Smooth muscle cell of the coronary artery (primary cell): ENCODE data around the gene LGALS3BP. TPM values are rescaled to one million over a fixed set of nuclear protein-coding genes. Genes with fewer than 3 reads are reported as not detected.

Experiments
- total RNA-seq: library from RNA; depleted of rRNA; stranded (reverse); fragments of >200 nt; gene quantifications from 2 replicates; pipeline ENCODE4 v1.2.3, GENCODE V29; 2014; ENCODE audit warnings: low replicate concordance

LGALS3BP gene
- total RNA-seq = 159 and 433 TPM in 2 replicates

GRCh38 chr17:78979780-78980623, at the start of gene LGALS3BP:
Gene LGALS3BP (minus strand): TSS chr17:78979923. CDS start chr17:78977191, 2,732 bp downstream.

GRCh38 chr17:79023886-79024771, 44.4 kb upstream of the LGALS3BP start, which contains the start of gene C1QTNF1:
Gene C1QTNF1 (plus strand): TSS chr17:79024169. CDS start chr17:79043969, 19,800 bp downstream.

GRCh38 chr17:79009397-79010303, 29.9 kb upstream of the LGALS3BP start, which contains the start of gene CANT1:
Gene CANT1 (minus strand): TSS chr17:79009764. CDS start chr17:78997622, 12,142 bp downstream.

GRCh38 chr17:78925234-78925633, 54.5 kb downstream of the LGALS3BP start, which contains the start of gene TIMP2:
Gene TIMP2 (minus strand): TSS chr17:78925387. CDS start chr17:78925088, 299 bp downstream.

Other genes with a start within 250 kb of the LGALS3BP start
- 8.1 and 10.7 TPM in 2 replicates for gene CYTH1, start 197.7 kb downstream of the LGALS3BP start, total RNA-seq
- 12.8 and 13.3 TPM in 2 replicates for gene USP36, start 139.1 kb downstream of the LGALS3BP start, total RNA-seq
- gene CEP295NL, start 76.7 kb downstream of the LGALS3BP start, total RNA-seq = 0.75 and 2.0 TPM in 2 replicates
- gene TIMP2, start 54.5 kb downstream of the LGALS3BP start, total RNA-seq = 53.9 and 102 TPM in 2 replicates
- 25.6 and 43.4 TPM in 2 replicates for gene CANT1, start 29.8 kb upstream of the LGALS3BP start, total RNA-seq
- 98.7 and 160 TPM in 2 replicates for gene C1QTNF1, start 44.2 kb upstream of the LGALS3BP start, total RNA-seq
- 11.4 and 14.4 TPM in 2 replicates for gene ENGASE, start 94.9 kb upstream of the LGALS3BP start, total RNA-seq